ENCODE results near the gene ARL5C.

The ARL5C gene

GRCh38 chr17:39167476-39167875 lies 1.5 kb upstream of the ARL5C start:
- no peak for DNase-seq (ENCODE audit: low spot score)

GRCh38 chr17:39166437-39167335 lies 725 bp upstream of the ARL5C start:
- DNase-seq (ENCODE audit: low spot score), result no peak

GRCh38 chr17:39165178-39165840 lies 652 bp downstream of the ARL5C start:
- DNase-seq (ENCODE audit: low spot score), result no peak

DNA sequence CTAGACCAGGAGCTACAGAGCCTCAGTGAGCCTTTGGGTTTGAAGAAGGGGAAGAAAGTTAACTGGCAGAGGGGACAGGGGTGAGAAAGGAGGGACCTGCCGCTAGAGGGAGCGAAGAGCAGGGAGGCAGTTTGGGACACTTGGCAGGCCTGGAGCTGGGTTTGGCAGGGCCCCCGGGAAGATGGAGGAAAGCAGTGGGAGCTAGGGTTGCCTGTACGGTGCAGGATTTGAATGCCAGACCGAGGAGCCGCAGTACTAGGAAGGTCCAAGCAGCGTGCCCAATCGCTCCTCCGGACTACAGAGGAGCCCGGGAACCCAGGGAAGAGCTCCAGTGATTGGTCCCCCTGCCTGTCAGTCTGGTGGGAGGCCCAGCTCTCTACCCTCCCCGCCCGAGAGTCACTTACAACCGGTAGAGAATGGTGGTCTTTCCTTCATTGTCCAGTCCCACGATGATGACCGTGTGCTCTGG lies 1.3 kb downstream of the ARL5C start:
- peak; percentile 65 for DNase-seq (ENCODE audit: low spot score)

- no peak for DNase-seq (ENCODE audit: low spot score)
Measured at GRCh38 chr17:39161962-39162361, 4.0 kb downstream of the ARL5C start.

DNA sequence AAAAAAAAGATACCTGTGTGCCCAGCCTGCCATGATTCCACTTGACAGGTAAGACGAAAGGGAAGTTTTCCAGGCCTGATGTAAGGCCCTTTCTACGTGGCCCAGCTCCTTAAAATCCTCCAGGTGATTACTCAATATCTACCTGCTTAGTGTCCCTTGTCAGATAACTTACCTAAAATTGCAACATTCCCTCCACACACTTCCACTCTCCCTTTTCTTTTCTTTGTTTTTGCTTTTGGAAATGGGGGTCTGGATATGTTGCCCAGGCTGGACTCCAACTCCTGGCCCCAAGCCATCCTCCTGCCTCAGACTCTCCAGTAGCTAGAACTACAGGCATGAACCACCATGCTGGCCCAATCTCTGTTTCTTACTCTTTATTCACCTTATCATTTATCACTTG lies 7.3 kb downstream of the ARL5C start:
- DNase-seq (ENCODE audit: low spot score), result no peak

- DNase-seq (ENCODE audit: low spot score), result no peak
Measured at GRCh38 chr17:39156491-39156890, 9.5 kb downstream of the ARL5C start.

DNA sequence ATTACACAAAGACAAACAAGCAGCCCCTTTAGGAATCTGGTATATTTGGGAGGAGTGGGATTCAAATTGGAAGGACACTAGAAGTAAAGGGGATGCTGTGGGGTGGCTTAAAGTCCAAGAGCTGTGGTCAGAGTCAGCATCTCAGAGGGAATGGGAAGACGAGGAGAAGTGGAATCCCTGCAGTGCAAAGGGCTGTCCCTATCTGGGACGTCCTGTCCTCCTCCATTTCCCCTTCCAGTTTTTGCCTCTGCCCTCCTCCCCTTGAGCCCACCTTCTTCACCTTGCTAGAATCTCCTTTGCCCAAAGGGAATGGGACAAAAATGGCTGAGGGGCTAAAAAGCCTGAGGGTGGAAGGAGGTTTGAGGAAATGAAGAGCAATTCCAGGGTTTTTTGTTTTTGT lies 10.3 kb downstream of the ARL5C start:
- no peak for DNase-seq (ENCODE audit: low spot score)

GRCh38 chr17:39153599-39154051 lies 12.3 kb downstream of the ARL5C start:
- peak; percentile 89 for DNase-seq (ENCODE audit: low spot score)

DNA sequence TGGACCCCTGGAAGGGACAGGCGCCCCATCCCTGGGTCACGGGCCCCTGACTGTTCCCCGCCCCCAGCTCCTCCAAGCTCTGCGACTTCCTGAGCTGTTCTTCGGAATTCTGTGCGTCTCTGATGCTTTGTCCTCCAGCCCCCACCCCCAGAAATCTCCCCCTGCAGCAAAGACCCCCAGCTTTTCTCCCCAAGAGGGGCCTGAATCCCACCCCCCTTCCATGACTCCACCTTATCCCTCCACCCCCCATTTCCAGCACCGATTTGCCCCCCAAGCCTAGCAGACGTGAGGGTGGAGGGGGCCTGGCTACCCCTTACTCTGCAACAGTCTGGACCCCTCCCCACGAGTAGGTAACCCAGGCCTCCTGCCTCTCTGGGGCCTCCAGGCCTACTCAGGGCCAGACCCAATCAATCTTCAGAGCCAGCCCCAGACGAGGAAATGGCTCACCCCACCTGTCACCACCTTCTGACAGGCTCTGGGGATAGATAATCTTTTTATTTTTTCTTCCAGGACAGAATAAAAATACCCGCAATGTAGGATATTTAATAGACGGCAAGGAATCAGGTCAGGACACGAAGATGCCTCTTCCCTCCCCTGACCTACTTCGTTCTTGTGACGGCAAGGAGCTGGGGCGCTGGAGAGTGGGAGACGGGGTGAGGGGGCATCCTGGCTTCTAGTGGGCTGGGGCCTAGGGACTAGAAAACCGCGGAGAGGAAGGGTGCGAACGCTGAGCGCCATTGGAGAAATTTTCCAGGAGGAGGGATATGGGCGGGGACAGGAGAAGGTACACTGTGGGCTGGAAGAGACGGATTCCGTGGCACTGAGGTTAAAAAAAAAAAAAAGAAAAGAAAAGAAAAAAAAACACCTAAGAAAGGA lies 13.8 kb downstream of the ARL5C start:
- no peak for DNase-seq (ENCODE audit: low spot score)

DNA sequence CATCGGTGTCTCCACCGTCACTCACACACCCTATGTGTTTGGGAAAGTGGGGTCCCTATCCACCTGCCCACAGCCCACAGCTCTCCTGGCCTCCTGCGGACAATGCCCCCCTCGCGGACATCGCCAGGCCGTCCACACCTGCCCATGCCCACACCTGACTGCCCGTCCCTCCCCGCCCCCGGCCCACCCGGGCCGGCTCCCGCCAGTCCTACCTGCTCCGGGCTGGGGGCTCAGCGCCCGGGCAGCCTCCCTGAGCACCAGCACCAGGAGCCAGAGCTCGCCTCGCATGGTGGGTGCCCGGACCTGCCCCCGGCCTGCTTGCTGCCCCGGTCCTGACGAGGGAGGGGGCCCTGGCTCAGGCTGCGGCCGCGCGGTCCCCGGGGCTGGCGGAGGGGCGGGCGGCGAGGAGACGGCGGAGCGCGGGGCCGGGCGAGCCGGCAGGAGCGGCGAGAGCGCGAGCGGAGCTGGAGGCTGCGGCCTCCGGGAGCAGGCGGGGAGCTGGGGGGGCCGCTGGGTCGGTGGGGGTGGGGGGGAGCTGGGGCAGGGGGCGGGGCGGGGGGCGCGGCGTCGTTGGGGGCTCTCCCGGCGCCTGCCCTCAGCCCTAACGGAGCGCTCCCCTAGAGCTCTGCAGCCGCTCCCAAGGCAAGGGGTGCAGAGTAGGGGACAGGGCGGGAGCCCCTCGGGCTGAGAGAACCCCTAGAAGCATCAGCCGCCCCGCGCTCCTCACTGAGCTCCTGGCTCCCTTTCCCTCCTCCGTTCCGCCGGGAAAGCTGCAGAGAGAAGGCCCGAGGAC lies 14.6 kb downstream of the ARL5C start, which contains the start of gene PLXDC1:
TSS of gene PLXDC1 (minus strand) at position 488 of the 793 bp plus-strand sequence. CDS start at position 288, 200 bp downstream.
- no peak for DNase-seq (ENCODE audit: low spot score)

DNA sequence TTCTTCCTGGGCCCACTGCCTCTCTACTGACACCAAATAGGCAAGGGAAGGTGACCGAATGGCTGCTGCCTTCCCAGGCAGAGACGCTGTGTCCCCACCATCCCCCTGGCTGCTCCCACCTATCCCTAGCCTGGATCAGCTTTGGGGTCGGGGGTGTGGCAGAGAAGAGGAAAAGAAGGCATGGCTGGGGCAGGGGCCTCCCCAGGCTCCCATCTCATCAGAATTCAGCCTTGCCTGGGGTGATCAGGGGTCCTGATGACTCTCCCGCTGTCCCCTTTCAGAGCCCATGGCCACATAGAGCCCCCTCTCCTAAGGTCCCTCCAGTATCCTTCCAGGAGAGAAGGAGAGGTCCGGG lies 15.2 kb downstream of the ARL5C start:
- DNase-seq (ENCODE audit: low spot score), result no peak

DNA sequence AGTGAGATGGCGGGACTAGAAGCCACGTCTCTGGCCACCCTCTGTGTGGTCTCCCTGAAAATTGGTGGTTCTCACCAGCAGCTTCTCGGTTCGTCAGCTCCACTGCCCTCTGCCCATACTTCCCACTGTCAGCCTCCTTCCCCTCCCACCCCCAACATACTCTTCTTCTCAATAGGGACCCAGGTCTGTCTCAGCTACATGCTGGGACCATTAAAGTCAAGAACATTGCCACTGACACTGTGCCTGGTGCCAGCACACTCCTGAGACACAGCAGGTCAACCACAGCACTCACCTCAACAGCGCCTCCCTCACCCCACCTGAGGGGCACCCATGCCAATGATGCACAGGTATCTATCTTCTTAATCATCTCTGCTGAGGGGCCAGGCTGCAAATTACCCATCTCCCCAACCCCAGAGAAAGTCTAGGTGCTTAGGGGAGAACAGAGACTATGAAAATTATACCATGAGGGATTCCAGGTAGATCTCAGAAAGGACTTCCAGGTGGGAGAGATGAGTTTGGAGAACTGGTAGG lies 15.8 kb downstream of the ARL5C start:
- no peak for DNase-seq (ENCODE audit: low spot score)

DNA sequence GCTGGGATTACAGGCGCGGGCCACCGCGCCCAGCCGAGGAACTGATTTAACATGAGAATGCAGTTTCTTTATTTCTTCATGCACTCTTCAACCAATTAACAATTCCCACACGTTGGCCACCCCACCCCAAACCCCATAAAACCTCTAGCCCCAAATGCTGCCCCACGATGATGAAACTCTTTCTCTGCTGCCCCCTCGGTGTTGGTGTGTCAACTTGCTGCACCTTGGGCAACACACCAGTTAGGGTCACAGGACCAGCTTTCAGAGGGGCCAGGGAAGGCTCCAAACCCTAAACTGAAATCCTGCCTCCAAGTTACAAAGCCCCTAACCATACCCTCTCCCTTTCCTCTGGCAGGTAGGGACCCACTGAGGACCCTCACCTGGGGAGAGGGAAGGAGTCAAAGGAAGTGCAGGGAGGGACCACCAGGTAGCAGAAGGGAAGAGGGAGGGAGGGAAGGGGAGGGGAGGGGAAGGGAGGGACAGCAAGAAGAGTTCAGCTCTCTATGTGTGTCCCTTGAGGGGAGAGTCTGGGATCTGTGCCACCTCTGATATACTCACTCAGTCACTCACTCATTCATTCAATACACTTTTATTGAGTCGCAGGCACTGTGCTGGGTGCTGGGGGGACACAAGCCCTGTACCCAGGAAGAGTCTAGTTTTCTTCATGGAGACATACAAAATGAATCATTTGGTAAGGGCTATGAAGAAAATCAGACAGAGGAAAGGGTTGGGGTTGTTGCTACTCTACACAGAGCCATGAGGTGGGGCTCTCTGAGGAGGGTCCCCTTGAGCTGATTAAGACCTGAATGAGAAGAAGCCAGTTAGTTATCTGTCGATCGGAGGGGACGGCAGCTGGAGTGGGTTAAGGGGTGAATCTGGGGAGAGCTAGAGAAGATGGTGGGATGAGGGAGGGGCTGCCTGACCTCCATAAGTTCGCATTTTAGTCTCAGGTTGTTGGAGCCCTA lies 18.5 kb downstream of the ARL5C start:
- no peak for DNase-seq (ENCODE audit: low spot score)

- no peak for DNase-seq (ENCODE audit: low spot score)
Measured at GRCh38 chr17:39146273-39146672, 19.7 kb downstream of the ARL5C start.

- DNase-seq (ENCODE audit: low spot score), result no peak
Measured at GRCh38 chr17:39145143-39145542, 20.8 kb downstream of the ARL5C start.

DNA sequence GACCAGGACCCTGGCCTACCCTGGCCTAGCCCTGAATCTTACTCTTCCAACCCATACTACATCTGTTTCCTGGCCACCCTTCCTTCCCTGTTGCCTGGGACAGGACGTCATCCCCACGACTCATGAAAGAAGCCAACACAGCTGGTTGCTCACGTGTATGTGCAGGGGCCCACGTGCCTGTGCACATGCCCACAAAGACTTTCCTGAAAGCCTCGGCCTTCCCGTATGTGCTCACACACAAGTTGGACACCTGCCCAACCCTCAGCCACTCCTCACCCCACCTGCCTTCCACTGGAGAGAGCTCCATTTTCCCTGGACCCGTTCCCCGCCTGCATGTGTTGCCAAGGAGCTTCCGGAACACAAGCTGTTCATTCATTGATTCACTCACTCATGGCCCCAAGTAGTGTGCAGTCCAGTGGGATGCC lies 21.5 kb downstream of the ARL5C start:
- no peak for DNase-seq (ENCODE audit: low spot score)

DNA sequence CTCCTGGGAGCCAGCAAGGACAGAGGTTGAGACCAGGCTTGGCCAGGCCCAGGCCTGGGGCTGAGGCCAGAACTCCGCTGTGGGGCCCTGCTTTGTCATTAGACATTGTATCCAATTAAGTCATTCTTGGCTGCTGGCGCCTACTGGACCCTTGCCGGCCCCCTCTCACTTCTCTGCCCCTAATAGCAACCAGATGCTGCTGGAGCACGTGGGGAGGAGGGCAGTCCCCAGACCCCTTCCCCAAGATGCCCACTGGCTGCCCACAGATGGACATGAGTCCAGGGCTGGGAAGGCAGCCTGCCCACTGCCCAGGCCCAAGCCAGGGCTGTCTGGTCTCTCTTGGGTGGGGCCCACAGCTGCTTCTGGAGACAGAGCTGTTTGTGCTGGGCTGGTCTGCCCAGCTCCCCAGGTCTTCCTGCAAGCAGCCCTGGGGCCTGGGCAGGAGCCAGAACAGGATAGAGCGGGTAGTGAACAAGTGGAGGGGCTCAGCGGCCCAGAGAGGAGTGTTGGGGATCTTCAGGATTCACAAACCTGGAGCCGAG lies 22.3 kb downstream of the ARL5C start:
- no peak for DNase-seq (ENCODE audit: low spot score)

DNA sequence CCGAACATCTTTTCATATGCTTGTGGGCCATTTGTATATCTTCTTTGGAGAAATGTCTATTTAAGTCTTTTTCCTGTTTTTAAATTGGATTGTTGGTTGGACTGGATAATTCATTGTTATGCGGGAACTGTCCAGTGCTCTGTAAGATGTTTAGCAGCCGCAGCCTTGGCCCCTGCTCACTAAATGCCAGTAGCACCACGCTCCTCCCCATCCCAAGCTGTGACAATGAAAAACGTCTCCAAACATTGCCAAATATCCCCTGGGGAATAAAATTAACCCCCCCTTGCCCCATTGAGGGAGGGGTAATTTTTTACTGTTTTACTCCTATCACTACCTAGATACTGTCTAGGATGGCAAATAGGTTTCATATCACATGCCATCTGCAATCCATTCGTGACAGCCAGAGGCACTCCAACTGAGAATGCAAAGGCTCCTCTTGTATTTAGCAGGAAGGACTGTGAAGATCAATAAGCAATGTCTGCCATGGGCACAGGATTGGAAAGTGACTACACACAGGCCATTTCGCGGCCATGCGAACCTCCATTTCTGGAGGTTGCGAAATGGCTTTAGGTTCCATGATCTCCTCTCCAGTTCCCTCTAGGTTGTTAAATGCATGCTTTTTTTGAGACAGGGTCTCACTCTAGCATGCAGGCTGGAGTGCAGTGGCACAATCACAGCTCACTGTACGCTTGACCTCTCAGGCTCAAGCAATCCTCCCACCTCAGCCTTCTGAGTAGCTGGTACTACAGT lies 23.9 kb downstream of the ARL5C start:
- DNase-seq (ENCODE audit: low spot score), result no peak

Data from hematopoietic multipotent progenitor cell treated with erythropoietin and hydrocortisone succinate and interleukin-3 and kit ligand, for 17 days (in vitro differentiated cells).